Measurements from ENCODE around the gene FBN2.

FBN2 gene

GRCh38 chr5:128237546-128237945 lies 300.5 kb downstream of the FBN2 start:
- DNase-seq = no peak

DNA sequence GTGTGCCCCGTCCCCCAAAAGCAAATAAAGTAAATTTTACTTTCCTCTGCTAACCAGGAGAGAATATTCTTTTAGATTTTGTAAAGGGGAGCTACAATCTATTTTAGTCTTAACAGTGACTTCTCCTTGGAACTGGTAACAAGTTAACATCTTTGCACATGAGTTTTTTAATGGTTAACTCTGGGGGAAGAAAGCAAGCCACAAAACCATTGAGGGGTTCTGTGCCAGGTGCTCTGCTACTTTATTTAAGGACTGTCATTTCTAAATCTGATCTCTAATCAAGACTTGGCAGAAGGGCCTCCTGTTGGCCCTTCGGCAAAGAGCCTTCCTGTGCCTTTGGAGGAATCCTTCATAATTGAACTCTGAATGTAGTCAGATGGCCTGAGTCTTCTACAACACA lies 301.0 kb downstream of the FBN2 start:
- DNase-seq = no peak

DNA sequence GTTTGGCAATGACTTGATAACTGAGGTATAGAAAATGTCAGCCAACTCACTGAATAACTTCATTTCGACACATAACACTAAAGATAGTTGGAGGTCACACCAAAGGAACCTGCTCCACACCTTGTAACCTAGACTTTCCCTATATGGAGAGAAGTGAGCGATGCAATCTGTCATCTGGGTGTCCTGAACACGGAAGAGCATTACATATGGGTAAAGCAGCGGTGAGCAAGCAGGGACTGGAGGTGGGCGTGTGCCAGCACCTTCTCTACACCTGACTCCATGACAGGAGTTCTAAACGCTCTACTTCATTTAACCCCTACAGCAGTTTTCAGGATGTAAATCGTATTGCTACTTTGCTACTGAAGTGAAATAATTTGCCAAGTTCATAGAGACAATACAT lies 301.7 kb downstream of the FBN2 start:
- DNase-seq = no peak

GRCh38 chr5:128234928-128235641 lies 303.0 kb downstream of the FBN2 start:
- no peak for DNase-seq

GRCh38 chr5:128228521-128228920 lies 309.5 kb downstream of the FBN2 start:
- no peak for DNase-seq

- DNase-seq = no peak
These were observed 310.0 kb downstream of the FBN2 start for GRCh38 chr5:128228008-128228407.

DNA sequence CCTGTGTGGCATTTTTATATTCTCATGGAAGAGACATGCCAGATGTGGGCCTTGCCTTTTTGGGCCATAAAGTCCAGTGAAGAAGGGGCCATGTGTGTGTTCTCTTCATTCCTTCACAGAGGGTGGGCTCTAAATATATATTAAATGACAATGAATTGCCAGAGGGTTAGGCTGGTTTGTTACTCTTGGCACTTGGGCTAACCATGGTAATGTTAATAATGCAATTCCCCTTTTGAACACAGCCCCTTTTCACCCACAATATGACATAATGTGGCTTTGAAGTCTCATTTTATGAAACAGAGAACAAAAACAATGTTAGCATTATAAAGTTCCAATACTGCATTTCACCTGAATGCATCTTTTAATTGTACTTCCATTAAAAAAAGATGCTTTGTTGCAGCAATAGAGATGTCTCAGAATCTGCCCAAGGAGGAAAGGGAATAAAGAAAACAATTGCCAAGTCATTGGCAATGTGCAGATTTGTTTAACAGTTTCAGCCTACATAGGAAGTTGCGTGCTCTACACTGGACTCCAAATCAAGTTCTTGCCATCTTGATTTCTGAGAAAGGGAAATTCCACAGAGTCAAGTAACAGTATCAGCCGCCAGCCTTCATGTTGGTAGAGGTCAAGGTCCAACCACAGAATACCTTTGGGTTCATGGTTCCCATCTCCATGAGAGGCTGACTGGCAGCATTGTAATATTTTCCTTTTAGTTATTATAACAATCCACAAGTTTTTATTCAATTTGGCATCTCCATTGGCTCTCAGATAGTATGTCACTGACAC lies 312.6 kb downstream of the FBN2 start:
- DNase-seq = no peak

DNA sequence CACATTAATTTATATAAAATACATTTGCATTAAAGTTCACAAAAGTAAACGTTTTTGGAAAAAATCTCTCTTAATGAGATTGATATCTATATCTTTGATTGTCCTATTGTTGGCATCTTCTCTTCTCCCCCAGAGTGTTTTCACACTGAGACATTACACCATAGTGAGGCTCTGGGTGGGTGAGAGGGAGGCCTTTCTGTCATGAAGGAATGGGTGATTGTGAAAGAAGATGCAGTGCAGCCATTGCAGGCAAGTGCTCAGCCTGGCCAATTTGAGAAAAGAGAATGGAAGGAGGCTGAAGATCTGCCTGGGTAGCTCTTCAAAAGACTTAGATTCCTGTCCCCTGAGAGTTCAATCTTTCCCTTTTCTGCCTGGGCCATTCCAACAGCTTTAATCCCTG lies 313.7 kb downstream of the FBN2 start:
- no peak for DNase-seq

GRCh38 chr5:128220841-128221240 lies 317.2 kb downstream of the FBN2 start:
- no peak for DNase-seq

- no peak for DNase-seq
These were observed 321.0 kb downstream of the FBN2 start for GRCh38 chr5:128216860-128217531.

- no peak for DNase-seq
These were observed 321.8 kb downstream of the FBN2 start for GRCh38 chr5:128216285-128216684.

DNA sequence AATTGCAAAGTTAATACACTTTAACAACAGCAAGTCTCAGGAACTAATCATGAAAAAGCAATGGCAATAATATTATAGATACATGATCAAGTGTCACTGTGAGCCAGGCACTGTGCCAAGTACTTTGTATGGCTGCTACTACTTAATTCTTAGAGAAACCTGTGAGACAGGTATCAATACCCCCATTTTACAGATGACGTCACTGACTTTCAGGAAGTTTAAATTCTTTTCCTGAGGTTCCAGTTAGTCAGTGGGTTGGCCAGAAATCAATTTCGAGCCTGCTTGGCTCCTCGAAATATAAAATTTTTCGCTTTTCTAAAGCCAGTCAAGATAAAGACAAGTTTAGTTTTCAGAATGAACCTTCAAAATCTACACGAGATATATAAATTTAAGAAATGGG lies 324.2 kb downstream of the FBN2 start:
- no peak for DNase-seq

GRCh38 chr5:128213340-128213739 lies 324.7 kb downstream of the FBN2 start:
- DNase-seq = peak; percentile 37

DNA sequence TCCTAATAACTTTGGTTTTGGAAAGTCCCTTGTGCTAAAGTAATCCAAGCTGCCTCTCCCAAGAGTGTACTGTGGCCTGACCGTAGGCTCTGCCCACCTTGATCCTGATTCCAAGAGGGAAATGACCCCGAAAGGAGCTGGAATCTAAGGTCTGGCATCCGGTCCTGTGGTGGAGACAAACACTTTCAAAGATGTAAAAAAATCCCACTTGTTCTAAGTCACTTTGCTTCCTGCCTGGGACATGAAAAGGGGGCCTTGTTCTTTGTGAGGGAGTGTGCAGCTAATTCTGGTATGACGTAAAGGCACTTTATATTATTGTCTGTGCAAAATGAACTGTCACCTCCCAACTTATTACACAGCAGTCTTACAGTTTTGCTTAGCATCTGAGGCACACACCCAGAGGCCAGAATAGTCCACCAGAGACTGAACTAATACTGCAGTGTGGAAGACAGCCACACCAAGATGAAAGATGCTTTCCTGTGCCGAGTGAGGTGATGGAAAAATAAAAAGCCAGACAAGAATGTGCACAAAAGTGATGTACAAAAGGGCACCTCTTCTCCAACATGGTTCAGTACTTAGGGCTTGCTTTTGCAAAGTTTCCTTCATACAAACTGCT lies 325.7 kb downstream of the FBN2 start:
- DNase-seq = no peak

- no peak for DNase-seq
These were observed 329.6 kb downstream of the FBN2 start for GRCh38 chr5:128208436-128208835.
